Keratinocyte (primary cell): ENCODE data around the gene PIWIL4. TPM values are rescaled to one million over a fixed set of nuclear protein-coding genes. Genes with fewer than 3 reads are reported as not detected.

Experiments
- DNase-seq: peaks from one replicate; pipeline ENCODE4 v3.0.0-alpha.2; 2011; ENCODE audit warnings: low read depth, missing footprints, low spot score
- FAIRE-seq: peaks from 2 replicates; lab custom pipeline; 2011; peaks lifted over from hg19 to GRCh38; lab: Jason Lieb, UNC
- H2AFZ ChIP-seq: 2 replicates; pipeline ENCODE4 v1.6.0; 2012; ENCODE audit warnings: low read length, control low read depth, inconsistent platforms; ENCODE audit not compliant: control insufficient read depth
- H3K27ac ChIP-seq: 2 replicates; pipeline ENCODE4 v1.5.1; 2011; ENCODE audit warnings: low read length; ENCODE audit not compliant: control insufficient read depth, insufficient read depth
- H3K27me3 ChIP-seq: 3 replicates; pipeline ENCODE4 v1.6.0; 2011; ENCODE audit warnings: low read length; ENCODE audit not compliant: control insufficient read depth, insufficient read depth; ENCODE audit errors: extremely low read depth
- H3K36me3 ChIP-seq, 2 experiments: 2 replicates in 1 of 2; 3 replicates in 1 of 2; pipeline ENCODE4 v1.5.1; 2011; ENCODE audit warnings: low read length in 2 of 2, mild to moderate bottlenecking in 1 of 2; ENCODE audit not compliant: control insufficient read depth in 2 of 2, insufficient read depth in 2 of 2; ENCODE audit errors: extremely low read depth in 1 of 2
- H3K4me1 ChIP-seq: 3 replicates; pipeline ENCODE4 v1.5.1; 2011; ENCODE audit warnings: low read length; ENCODE audit not compliant: control insufficient read depth, insufficient read depth; ENCODE audit errors: extremely low read depth
- H3K4me2 ChIP-seq: 3 replicates; pipeline ENCODE4 v1.6.0; 2011; ENCODE audit warnings: low read depth, low read length; ENCODE audit not compliant: control insufficient read depth, insufficient read depth; ENCODE audit errors: extremely low read depth
- H3K4me3 ChIP-seq, 3 experiments: fragments of 200-600 bp in 1 of 3; sonication (generic) in 1 of 3; 2 replicates in 2 of 3; 3 replicates in 1 of 3; pipeline ENCODE4 v1.5.1; 2011 to 2016; ENCODE audit warnings: low read length in 3 of 3, mild to moderate bottlenecking in 3 of 3, control low read depth in 2 of 3, inconsistent platforms in 1 of 3, low read depth in 1 of 3, mixed read lengths in 1 of 3, mixed run types in 1 of 3, moderate library complexity in 1 of 3; ENCODE audit not compliant: control insufficient read depth in 2 of 3, insufficient read depth in 2 of 3; ENCODE audit errors: extremely low read depth in 1 of 3
- H3K79me2 ChIP-seq: 2 replicates; pipeline ENCODE4 v1.6.0; 2012; ENCODE audit warnings: low read length; ENCODE audit not compliant: control insufficient read depth, insufficient read depth
- H3K9ac ChIP-seq: 3 replicates; pipeline ENCODE4 v1.6.0; 2011; ENCODE audit warnings: low read length; ENCODE audit not compliant: control insufficient read depth, insufficient read depth; ENCODE audit errors: extremely low read depth
- H3K9me1 ChIP-seq: 3 replicates; pipeline ENCODE4 v1.6.0; 2011; ENCODE audit warnings: low read length; ENCODE audit not compliant: control insufficient read depth, insufficient read depth; ENCODE audit errors: extremely low read depth
- H3K9me3 ChIP-seq: 2 replicates; pipeline ENCODE4 v1.5.1; 2012; ENCODE audit warnings: low read depth, low read length; ENCODE audit not compliant: control insufficient read depth
- H4K20me1 ChIP-seq: 3 replicates; pipeline ENCODE4 v1.6.0; 2011; ENCODE audit warnings: low read length; ENCODE audit not compliant: control insufficient read depth, insufficient read depth; ENCODE audit errors: extremely low read depth
- CTCF ChIP-seq, 3 experiments: IDR thresholded peaks in 1 of 3; conservative IDR thresholded peaks in 1 of 3; optimal IDR thresholded peaks in 1 of 3; 2 replicates in 2 of 3; 3 replicates in 1 of 3; pipeline versions ENCODE3 to v1.5.1; 2011; ENCODE audit warnings: low read length in 3 of 3, mild to moderate bottlenecking in 3 of 3, moderate library complexity in 2 of 3, control low read depth in 1 of 3, inconsistent platforms in 1 of 3; ENCODE audit not compliant: insufficient read depth in 2 of 3; ENCODE audit errors: extremely low read depth in 1 of 3
- EZH2 ChIP-seq: IDR thresholded peaks from one replicate; pipeline ENCODE4 v1.6.1; 2012; ENCODE audit warnings: inconsistent platforms, mild to moderate bottlenecking, low read length, moderate library complexity
- dilution Hi-C: fragments of 300-500 bp; cut with MboI; formaldehyde crosslinking; loops from one replicate; pipeline ENCODE4 v1.7.0; 2020; ENCODE audit warnings: low sequenced_read_pairs; ENCODE audit not compliant: extremely low pct_ligation_motif_present
- polyA plus RNA-seq, 5 experiments: library from polyadenylated mRNA; depleted of rRNA in 3 of 5; stranded (reverse) in 3 of 5; stranded (forward) in 1 of 5; unstranded in 1 of 5; fragments of >200 nt; gene quantifications; 1 replicate in 1 of 5; 2 replicates in 3 of 5; 3 replicates in 1 of 5; pipeline versions ENCODE4 v1.2.1 to v1.2.3, GENCODE V29; 2011 to 2012; ENCODE audit warnings: missing spikeins in 2 of 5, low read depth in 1 of 5, low replicate concordance in 1 of 5

PIWIL4 gene
- polyA plus RNA-seq, 1 donor (not counting 4 experiments of a cell fraction or from before 2014, with no cell fraction given) = 0.14 TPM

GRCh38 chr11:94557421-94557820 lies 9.7 kb upstream of the PIWIL4 start:
- H3K4me2 ChIP-seq = no peak overlapping the region
- no peaks in the 10 kb centered on the region for H3K79me2 ChIP-seq
- H3K36me3 ChIP-seq = no peaks in the 10 kb centered on the region
- dilution Hi-C loops = no loop called here
- no peak for DNase-seq
- no peaks in the 10 kb centered on the region for H3K27me3 ChIP-seq
- no peaks in the 10 kb centered on the region for H3K9me3 ChIP-seq
- H3K9ac ChIP-seq = no peak overlapping the region
- H3K4me3 ChIP-seq = no peak overlapping the region
- H3K9me1 ChIP-seq = no peaks in the 10 kb centered on the region
- peaks cover 3% of the 10 kb centered on the region for H3K4me1 ChIP-seq
- no peak overlapping the region for H3K27ac ChIP-seq
- H4K20me1 ChIP-seq = no peaks in the 10 kb centered on the region
- H2AFZ ChIP-seq = no peak overlapping the region
- TF ChIP-seq EZH2 = no peak
- TF ChIP-seq CTCF (optimal IDR thresholded peaks at IDR 0.05 in 1 of 3, IDR thresholded peaks at IDR 0.05 in 1 of 3, conservative IDR thresholded peaks at IDR 0.05 in 1 of 3; ENCODE audit: extremely low read depth in 1 of 3, insufficient read depth in 2 of 3, low read length in 3 of 3) = no peak
- FAIRE-seq = no peak

DNA sequence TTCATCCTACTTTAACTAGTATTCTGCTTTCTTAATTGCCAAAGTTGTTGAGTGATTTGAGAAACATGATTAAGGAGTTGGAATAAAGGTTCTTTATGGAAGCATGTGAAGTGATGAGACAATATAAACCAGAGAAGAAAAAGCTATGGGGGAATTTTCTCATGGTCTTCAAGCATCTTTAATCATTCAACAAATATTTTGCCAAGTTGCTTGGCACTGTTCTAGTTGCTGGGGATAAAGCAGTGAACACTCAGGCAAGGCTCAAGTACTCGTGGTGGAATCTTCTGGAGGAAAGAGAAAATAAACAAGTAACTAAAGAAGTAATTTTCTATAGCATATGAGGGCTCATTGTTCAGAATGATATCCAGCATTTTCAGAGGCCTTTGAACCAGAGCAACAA lies 9.2 kb upstream of the PIWIL4 start:
- dilution Hi-C loops = no loop called here
- no peak for FAIRE-seq

More for the DNA sequence above, 9.2 kb upstream of the PIWIL4 start:
- Histone ChIP-seq H3K4me2 (no peak overlapping the region), H3K4me3 (no peak overlapping the region), H4K20me1 (no peaks in the 10 kb centered on the region), H3K9me1 (no peaks in the 10 kb centered on the region), H2AFZ (no peak overlapping the region), H3K27me3 (no peaks in the 10 kb centered on the region), H3K36me3 (no peaks in the 10 kb centered on the region), H3K27ac (no peak overlapping the region), H3K9me3 (no peaks in the 10 kb centered on the region), H3K4me1 (peaks cover 5% of the 10 kb centered on the region), H3K79me2 (no peaks in the 10 kb centered on the region), H3K9ac (no peak overlapping the region)
- TF ChIP-seq CTCF (optimal IDR thresholded peaks at IDR 0.05 in 1 of 3, IDR thresholded peaks at IDR 0.05 in 1 of 3, conservative IDR thresholded peaks at IDR 0.05 in 1 of 3; ENCODE audit: extremely low read depth in 1 of 3, insufficient read depth in 2 of 3, low read length in 3 of 3) = no peak
- TF ChIP-seq EZH2 = no peak
- no peak for DNase-seq
